Tibial artery (tissue), 4 donors: ENCODE data around the gene ATG7.

Source experiments
- DNase-seq, 2 donors: peaks; one replicate each; pipeline ENCODE4 v3.0.0-alpha.2; 2019
- H3K27ac ChIP-seq, 2 donors: fragments of 200-600 bp; sonication (generic) in 1 of 2; 1 replicate in 1 of 2; 2 replicates in 1 of 2; pipeline ENCODE4 v1.5.1; 2018 to 2019; ENCODE audit warnings: mild to moderate bottlenecking in 1 of 2
- H3K27me3 ChIP-seq, 2 donors: fragments of 200-600 bp; sonication (generic) in 1 of 2; one replicate each; pipeline versions ENCODE4 v1.5.1 to v1.6.0; 2016 to 2019
- H3K36me3 ChIP-seq, 3 donors: fragments of 200-600 bp; sonication (generic) in 2 of 3; one replicate each; pipeline ENCODE4 v1.5.1; 2016 to 2019; ENCODE audit warnings: mild to moderate bottlenecking in 2 of 3
- H3K4me1 ChIP-seq, 4 donors: fragments of 200-600 bp; sonication (generic) in 2 of 4; 1 replicate in 3 of 4; 2 replicates in 1 of 4; pipeline ENCODE4 v1.5.1; 2016 to 2019
- H3K4me3 ChIP-seq, 2 donors: fragments of 200-600 bp; sonication (generic) in 1 of 2; 1 replicate in 1 of 2; 2 replicates in 1 of 2; pipeline ENCODE4 v1.5.1; 2018 to 2019; ENCODE audit warnings: mild to moderate bottlenecking in 2 of 2
- H3K9me3 ChIP-seq, 3 donors: fragments of 200-600 bp; sonication (generic) in 1 of 3; one replicate each; pipeline ENCODE4 v1.5.1; 2016 to 2019
- intact Hi-C: fragments of 100-400 bp; cut with DNase I; formaldehyde crosslinking; loops from one replicate; pipeline ENCODE4 v1.15.0; 2023; ENCODE audit warnings: low total_unique reads
- TF ChIP-seq, protein P1 (sequence below), 2 experiments: fragments of 200-600 bp in 1 of 2; fragments of 450-650 bp in 1 of 2; IDR thresholded peaks; one replicate each; pipeline ENCODE4 v1.5.1; 2017 to 2019; ENCODE audit warnings: antibody characterized with exemption in 2 of 2, mild to moderate bottlenecking in 1 of 2, moderate library complexity in 1 of 2

Gene ATG7

DNA sequence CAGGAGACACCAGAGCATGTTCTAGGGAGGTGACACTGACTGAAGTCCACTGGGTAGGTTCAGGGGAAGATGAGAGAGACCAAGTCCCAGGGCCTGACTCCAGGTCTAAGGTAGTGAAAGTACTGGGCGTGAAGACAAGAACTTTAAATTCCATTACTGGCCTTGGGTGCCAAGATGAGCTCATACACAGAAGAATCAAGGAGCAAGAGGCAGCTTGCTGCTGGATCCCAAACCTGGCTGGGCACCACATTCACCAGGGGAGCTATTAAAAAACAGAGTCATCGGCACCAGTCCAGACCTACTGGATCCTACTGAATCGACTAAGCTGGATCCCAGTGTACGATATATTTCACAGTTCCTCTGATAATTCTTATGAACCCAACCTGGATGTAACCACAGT is 42.1 kb upstream of the ATG7 start:
- Histone ChIP-seq H3K9me3 (no peaks in the 10 kb centered on the region), H3K4me3 (no peak overlapping the region), H3K27ac (peak overlapping the region in 1 of 2 donors; percentile 43), H3K36me3 (peaks cover 0 to 4% (median 0%) of the 10 kb centered on the region in 3 donors), H3K27me3 (no peaks in the 10 kb centered on the region), H3K4me1 (peaks cover 0 to 24% (median 5%) of the 10 kb centered on the region in 4 donors)
- intact Hi-C loops, result no loop called here
- TF ChIP-seq, protein P1, sequence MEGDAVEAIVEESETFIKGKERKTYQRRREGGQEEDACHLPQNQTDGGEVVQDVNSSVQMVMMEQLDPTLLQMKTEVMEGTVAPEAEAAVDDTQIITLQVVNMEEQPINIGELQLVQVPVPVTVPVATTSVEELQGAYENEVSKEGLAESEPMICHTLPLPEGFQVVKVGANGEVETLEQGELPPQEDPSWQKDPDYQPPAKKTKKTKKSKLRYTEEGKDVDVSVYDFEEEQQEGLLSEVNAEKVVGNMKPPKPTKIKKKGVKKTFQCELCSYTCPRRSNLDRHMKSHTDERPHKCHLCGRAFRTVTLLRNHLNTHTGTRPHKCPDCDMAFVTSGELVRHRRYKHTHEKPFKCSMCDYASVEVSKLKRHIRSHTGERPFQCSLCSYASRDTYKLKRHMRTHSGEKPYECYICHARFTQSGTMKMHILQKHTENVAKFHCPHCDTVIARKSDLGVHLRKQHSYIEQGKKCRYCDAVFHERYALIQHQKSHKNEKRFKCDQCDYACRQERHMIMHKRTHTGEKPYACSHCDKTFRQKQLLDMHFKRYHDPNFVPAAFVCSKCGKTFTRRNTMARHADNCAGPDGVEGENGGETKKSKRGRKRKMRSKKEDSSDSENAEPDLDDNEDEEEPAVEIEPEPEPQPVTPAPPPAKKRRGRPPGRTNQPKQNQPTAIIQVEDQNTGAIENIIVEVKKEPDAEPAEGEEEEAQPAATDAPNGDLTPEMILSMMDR (IDR thresholded peaks at IDR 0.05), result no peak
- no peak for DNase-seq

DNA sequence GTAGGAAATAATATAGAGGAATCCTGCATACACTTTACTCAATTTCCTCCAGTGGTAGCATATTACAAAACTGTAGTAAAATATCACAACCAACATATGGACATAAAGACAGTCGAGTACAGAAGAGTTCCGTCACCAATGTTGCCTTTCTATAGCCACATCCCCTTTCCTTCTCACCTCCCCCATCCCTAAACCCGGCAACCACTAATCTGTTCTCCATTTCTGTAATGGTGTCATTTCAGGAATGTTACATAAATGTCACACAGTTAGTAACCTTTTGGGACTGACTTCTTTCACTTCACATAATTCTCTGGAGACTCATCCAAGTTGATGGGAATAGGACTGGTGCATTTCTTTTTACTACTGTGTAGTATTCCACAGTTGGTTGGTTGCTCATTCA is 41.4 kb upstream of the ATG7 start:
- intact Hi-C loops, result no loop called here
- Histone ChIP-seq H3K27ac (no peak overlapping the region), H3K36me3 (peaks cover 0 to 4% (median 0%) of the 10 kb centered on the region in 3 donors), H3K4me1 (peaks cover 0 to 17% (median 3%) of the 10 kb centered on the region in 4 donors), H3K27me3 (no peaks in the 10 kb centered on the region), H3K4me3 (no peak overlapping the region), H3K9me3 (no peaks in the 10 kb centered on the region)
- DNase-seq, result no peak
- TF ChIP-seq, protein P1 (IDR thresholded peaks at IDR 0.05), result no peak

DNA sequence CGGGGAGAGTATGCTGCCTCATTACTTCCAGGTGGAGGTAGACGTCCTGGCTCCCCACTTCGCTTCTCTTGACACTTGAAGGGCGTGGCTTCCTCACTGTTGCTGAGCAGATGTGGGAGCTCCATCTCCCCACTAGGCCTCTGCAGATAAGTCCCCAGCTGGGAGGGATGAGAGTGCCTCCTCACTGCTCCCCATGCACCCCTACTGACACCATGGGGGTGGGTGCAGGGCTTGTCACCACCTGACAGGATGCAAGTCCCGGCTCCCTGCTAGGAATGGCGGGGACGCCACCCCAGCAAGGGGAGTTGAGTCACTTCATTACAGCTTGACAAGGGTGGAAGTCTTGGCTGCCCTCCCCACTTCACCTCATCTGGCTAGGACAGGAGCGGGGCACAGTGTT is 36.8 kb upstream of the ATG7 start:
- intact Hi-C loops, result no loop called here
- no peak for DNase-seq

DNA sequence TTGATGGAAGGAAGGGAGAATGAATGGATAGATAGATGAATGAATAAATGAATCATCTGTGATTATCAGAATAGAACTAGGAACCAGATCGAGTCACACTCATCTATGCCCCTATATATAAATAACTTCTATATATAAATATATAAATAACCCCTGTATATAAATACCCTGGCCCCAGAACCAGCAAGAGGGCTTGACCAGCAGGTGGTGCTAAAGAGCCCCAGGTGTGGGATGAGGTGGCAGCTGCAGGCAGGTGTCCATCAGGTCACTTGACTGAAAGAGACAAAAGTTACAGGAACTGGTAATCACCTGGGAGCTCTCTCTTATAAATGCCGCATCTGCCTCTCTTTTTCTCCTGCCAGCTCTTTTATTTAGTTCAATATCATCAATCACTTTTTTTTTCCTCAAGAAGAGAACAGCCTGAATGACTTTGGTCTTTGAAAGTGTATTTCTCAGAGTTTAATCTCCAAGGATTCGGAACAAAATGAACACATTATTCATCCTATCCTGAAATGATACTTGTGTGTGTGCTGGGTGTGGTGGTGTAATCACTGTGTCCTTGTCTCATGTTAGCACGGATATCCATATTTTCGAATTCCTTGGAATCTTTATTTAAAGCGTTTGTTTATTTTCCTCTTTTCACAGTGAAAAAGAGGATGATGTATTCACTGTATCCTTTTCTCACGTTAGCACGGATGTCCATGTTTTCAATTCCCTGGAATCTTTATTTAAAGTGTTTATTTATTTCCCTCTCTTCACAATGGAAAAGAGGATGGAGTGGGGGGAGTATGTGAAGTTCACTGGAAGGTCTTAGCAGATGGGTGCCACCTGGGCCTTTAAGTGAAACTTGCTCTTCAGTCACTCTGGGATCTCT is 35.4 kb upstream of the ATG7 start:
- no peak overlapping the region for H3K27ac ChIP-seq
- H3K27me3 ChIP-seq, result no peaks in the 10 kb centered on the region
- TF ChIP-seq, protein P1 (IDR thresholded peaks at IDR 0.05), result peak; percentile 26 to 58
- no peaks in the 10 kb centered on the region for H3K36me3 ChIP-seq
- DNase-seq, result peak in 1 of 2 donors; percentile 50
- H3K4me3 ChIP-seq, result no peak overlapping the region
- peaks cover 0 to 8% (median 0%) of the 10 kb centered on the region in 4 donors for H3K4me1 ChIP-seq
- peaks cover 0 to 7% (median 0%) of the 10 kb centered on the region in 3 donors for H3K9me3 ChIP-seq
- intact Hi-C loops, result no loop called here

More for the DNA sequence above, 36.8 kb upstream of the ATG7 start:
- Histone ChIP-seq H3K4me3 (no peak overlapping the region), H3K27ac (no peak overlapping the region), H3K27me3 (no peaks in the 10 kb centered on the region), H3K36me3 (no peaks in the 10 kb centered on the region), H3K9me3 (peaks cover 0 to 7% (median 0%) of the 10 kb centered on the region in 3 donors), H3K4me1 (peaks cover 0 to 14% (median under 1%) of the 10 kb centered on the region in 4 donors)
- TF ChIP-seq, protein P1 (IDR thresholded peaks at IDR 0.05), result no peak

DNA sequence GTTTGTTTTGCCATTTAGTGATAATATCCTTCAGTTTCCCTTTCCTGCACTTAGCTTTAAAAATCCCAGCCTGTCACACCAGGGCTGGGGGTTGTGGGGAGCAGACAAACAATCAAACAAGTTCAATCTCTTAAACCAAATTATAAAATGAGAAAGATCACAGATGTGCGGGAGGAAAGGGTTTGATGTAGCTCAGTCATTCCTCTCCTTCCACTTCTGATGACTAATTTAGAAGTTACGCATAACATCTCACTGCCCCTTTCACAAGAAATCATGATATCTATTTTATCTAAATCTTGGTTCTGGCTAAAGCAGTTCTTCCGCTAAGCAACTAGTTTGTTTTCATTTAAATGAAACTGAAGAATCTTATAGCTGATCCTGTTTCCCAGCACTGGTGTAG is 34.1 kb upstream of the ATG7 start:
- peaks cover 0 to 7% (median 0%) of the 10 kb centered on the region in 3 donors for H3K9me3 ChIP-seq
- intact Hi-C loops, result no loop called here
- peaks cover 0 to 8% (median 0%) of the 10 kb centered on the region in 4 donors for H3K4me1 ChIP-seq
- no peaks in the 10 kb centered on the region for H3K36me3 ChIP-seq
- no peaks in the 10 kb centered on the region for H3K27me3 ChIP-seq
- no peak overlapping the region for H3K4me3 ChIP-seq
- DNase-seq, result no peak
- H3K27ac ChIP-seq, result no peak overlapping the region
- TF ChIP-seq, protein P1 (IDR thresholded peaks at IDR 0.05), result no peak
